DMS53 treated with DMSO at 0.1 percent for 48 hours (cell line): Measurements from ENCODE around the gene POLA1.
"Not testable (repeated sequence)": the region's sequence is repeated elsewhere in the genome, so short reads cannot be mapped to it uniquely, and the experiment has no call there.

Experiments used
- DNase-seq: peaks from one replicate; lab custom pipeline; 2025; ENCODE audit not compliant: unreplicated experiment; lab: John Stamatoyannopoulos, UW

The POLA1 gene

GRCh38 chrX:24693453-24694202 lies at the start of gene POLA1:
POLA1 (plus strand) TSS chrX:24693918; CDS start chrX:24693962, 44 bp downstream.
- peak; percentile 92 for DNase-seq

GRCh38 chrX:24646006-24646405 lies 47.7 kb upstream of the POLA1 start:
- DNase-seq, result no peak

GRCh38 chrX:24646745-24647182 lies 47.0 kb upstream of the POLA1 start:
- peak; percentile 52 for DNase-seq

GRCh38 chrX:24647257-24648058 lies 46.3 kb upstream of the POLA1 start, which contains the start of gene PCYT1B:
PCYT1B (minus strand) TSS chrX:24647347; CDS start chrX:24647105, 242 bp downstream.
- DNase-seq, result peak; percentile 84

GRCh38 chrX:24648495-24648894 lies 45.2 kb upstream of the POLA1 start:
- DNase-seq, result no peak

GRCh38 chrX:24651783-24652182 lies 41.9 kb upstream of the POLA1 start:
- DNase-seq, result no peak

- DNase-seq, result not testable (repeated sequence)
These were observed 38.0 kb upstream of the POLA1 start for GRCh38 chrX:24655679-24656078.

- no peak for DNase-seq
These were observed 35.9 kb upstream of the POLA1 start for GRCh38 chrX:24657671-24658386.

- no peak for DNase-seq
These were observed 35.3 kb upstream of the POLA1 start for GRCh38 chrX:24658421-24658820.

GRCh38 chrX:24659106-24659505 lies 34.6 kb upstream of the POLA1 start:
- DNase-seq, result no peak

GRCh38 chrX:24659646-24660045 lies 34.1 kb upstream of the POLA1 start:
- DNase-seq, result no peak

- no peak for DNase-seq
These were observed 32.4 kb upstream of the POLA1 start for GRCh38 chrX:24661292-24661691.

GRCh38 chrX:24662352-24662751 lies 31.4 kb upstream of the POLA1 start:
- no peak for DNase-seq

GRCh38 chrX:24668111-24668510 lies 25.6 kb upstream of the POLA1 start:
- DNase-seq, result no peak

GRCh38 chrX:24672701-24673190 lies 21.0 kb upstream of the POLA1 start:
- DNase-seq, result no peak

- no peak for DNase-seq
These were observed 20.3 kb upstream of the POLA1 start for GRCh38 chrX:24673424-24673823.

GRCh38 chrX:24676403-24677024 lies 17.2 kb upstream of the POLA1 start:
- peak; percentile 31 for DNase-seq

GRCh38 chrX:24682739-24683432 lies 10.8 kb upstream of the POLA1 start:
- no peak for DNase-seq

- no peak for DNase-seq
These were observed 9.7 kb upstream of the POLA1 start for GRCh38 chrX:24684048-24684447.

- no peak for DNase-seq
These were observed 1.4 kb upstream of the POLA1 start for GRCh38 chrX:24692305-24692704.
